Measurements from ENCODE around the gene S1PR1. TPM values are rescaled to one million over a fixed set of nuclear protein-coding genes. Genes with fewer than 3 reads are reported as not detected.
"Not testable (repeated sequence)": the region's sequence is repeated elsewhere in the genome, so short reads cannot be mapped to it uniquely, and the experiment has no call there.

The S1PR1 gene
- 222 and 234 TPM in 2 replicates for total RNA-seq

DNA sequence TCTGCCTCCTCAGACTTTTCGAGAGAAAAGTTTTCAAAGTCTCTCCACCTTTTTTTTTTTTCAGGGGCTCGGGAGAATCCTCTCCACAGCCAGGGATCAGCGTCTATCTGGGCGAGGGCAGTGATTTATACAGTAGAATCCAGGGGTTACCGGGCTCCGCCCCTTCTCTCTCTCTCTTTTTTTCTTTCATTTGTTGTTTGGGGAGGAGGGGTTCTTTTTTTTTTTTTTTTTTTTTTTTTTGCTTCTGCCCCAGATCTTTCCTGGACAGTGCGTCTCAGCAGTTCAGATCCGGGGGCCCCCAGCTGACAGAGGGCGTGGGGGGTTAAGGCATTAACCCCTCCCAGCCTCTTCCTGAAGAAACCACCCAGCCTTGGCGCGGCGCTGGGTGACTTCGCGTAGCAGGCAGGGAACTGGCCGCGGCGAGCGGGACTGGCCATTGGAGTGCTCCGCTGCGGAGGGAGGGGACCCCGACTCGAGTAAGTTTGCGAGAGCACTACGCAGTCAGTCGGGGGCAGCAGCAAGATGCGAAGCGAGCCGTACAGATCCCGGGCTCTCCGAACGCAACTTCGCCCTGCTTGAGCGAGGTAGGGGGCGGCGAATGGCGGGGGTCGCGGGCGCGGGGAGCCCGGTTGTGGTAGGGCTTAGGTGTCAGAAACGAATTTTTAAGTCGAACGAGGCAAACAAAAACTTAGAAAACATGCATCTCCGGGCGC, at the start of gene S1PR1:
S1PR1 (plus strand) TSS at position 504 of the 713 bp plus-strand sequence. CDS start 1,966 bp downstream, outside the sequence.
- DNase-seq (ENCODE audit: low read depth, low spot score): peak; percentile 90

DNA sequence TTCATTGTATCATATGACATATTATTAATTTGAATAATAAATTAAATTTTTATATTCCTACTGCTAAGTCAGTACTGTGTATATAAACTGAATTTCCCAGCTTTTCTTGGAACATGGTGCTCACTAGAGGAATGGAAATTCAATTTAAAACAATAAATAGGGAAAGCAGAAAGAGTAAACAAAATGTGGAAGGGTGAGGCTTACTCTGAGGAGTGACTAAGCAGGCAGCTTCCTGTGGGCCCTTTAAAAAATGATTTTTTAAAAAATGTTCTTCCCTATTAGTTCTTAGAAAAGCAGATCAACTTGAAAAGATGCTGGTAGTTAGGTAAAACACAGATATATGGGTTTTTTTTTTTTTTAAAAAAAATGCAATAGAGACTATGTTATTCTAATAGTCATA, 49.5 kb upstream of the S1PR1 start:
- no peak for DNase-seq (ENCODE audit: low read depth, low spot score)

DNA sequence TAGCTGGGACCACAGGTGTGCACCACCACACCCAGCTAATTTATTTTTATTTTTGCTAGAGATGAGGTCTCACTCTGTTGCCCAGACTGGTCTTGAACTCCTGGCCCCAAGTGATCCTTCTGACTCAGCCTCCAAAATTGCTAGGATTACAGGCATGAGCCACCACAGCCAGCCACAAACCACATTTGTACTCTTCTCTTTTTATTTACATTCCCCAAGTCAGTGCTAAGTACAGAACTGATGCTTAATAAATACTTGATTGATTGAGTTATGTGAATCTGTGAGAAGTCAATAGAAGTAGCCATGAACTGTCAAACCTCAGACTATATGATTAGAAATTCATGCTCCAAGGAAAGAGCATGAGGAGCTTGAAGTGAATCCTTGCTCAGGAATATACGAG, 48.5 kb upstream of the S1PR1 start:
- no peak for DNase-seq (ENCODE audit: low read depth, low spot score)

DNA sequence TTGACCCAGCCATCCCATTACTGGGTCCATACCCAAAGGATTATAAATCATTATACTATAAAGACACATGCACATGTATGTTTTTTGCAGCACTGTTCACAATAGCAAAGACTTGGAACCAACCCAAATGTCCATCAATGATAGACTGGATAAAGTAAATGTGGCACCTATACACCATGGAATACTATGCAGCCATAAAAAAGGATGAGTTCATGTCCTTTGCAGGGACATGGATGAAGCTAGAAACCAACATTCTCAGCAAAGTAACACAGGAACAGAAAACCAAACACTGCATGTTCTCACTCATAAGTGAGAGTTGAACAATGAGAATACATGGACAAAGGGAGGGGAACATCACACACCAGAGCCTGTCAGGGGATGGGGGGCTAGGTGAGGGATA, 47.9 kb upstream of the S1PR1 start:
- DNase-seq (ENCODE audit: low read depth, low spot score): not testable (repeated sequence)

DNA sequence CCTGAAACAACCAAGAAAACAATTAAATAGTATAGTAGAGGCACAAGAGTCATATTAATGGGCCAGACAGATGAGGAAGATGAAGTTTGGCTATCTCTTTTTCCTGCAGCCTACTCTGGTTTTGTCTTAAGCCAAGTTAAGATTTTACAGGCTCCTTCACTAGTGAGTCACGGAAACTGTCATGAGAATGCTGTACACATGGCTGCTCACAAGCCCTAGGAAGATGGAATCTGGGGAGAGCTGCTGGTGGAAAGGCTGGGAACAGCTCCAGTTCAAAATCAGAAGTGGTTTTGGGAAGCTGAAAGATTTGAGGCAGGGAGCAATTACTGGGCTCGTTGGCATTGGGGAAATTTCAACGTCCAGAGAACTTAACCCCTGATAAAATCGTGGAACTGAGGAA, 46.4 kb upstream of the S1PR1 start:
- DNase-seq (ENCODE audit: low read depth, low spot score): no peak

DNA sequence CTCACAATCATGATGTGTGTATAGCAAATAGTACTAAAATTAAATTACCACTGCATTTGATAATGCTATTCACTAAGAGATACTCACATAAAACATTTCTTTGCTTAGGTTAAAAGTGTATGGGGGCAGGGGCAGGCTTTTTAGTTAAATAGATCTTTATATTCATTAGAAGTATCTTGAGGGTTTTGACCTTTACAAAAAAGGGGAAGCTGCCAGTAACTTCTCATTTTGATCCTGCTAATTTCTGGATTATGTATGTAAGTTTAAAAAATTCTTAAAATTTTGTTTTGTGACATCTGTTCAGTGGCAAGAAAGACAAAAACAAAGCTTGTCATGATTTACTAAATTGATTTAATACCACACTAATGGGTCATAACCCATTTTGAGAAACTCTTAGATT, 45.8 kb upstream of the S1PR1 start:
- DNase-seq (ENCODE audit: low read depth, low spot score): no peak

DNA sequence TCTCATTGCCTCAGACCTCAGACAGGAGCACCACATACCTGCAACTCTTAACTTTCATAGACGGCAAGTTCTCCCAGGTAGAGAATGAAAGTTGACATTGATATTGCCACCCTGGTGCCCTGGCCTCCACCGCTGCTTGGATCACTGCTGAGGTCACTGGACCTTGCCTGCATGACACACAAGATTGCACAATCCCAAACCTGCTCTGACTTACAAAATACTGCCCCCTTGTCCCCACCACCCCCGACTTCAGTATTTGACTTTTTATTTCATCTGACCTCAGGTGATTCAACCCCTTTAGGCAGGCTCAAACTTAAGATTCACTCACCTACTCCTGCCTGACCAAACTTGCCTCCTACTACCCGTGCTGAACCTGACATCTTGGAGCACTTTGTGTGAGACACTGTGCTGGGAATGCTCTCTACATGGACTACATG, 43.1 kb upstream of the S1PR1 start:
- no peak for DNase-seq (ENCODE audit: low read depth, low spot score)

DNA sequence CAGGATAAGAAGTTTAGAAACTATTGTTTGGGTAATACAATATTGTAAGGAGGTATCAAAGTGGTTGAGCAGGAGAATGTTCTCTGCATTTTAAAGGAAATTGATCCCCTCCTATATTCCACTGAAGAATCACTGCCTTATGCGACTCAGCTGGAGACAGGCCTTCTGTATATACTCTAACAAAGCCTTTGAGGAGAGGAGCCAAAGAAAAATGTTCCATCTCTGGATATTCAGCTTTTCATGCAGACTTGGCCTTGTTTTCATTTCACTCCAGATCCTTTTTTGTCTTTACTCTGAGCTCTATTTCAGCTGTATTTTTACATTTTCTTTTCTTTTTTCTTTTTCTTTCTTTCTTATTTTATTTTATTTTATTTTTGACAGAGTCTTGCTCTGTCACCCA, 42.1 kb upstream of the S1PR1 start:
- no peak for DNase-seq (ENCODE audit: low read depth, low spot score)

DNA sequence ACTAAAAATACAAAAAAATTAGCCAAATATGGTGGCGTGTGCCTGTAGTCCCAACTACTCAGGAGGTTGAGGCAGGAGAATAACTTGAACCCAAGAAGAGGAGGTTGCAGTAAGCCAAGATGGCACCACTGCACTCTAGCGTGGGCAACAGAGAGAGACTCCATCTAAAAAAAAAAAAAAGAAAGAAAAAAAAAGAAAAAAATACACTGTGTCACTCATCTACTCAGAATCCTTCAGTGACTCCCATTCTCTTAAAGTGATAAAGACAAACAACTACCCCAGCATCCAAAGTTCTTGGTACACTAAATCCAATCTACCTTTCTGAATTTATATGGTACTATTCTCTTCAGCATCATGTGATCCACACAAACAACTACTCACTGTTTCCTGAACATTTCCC, 40.2 kb upstream of the S1PR1 start:
- DNase-seq (ENCODE audit: low read depth, low spot score): no peak

DNA sequence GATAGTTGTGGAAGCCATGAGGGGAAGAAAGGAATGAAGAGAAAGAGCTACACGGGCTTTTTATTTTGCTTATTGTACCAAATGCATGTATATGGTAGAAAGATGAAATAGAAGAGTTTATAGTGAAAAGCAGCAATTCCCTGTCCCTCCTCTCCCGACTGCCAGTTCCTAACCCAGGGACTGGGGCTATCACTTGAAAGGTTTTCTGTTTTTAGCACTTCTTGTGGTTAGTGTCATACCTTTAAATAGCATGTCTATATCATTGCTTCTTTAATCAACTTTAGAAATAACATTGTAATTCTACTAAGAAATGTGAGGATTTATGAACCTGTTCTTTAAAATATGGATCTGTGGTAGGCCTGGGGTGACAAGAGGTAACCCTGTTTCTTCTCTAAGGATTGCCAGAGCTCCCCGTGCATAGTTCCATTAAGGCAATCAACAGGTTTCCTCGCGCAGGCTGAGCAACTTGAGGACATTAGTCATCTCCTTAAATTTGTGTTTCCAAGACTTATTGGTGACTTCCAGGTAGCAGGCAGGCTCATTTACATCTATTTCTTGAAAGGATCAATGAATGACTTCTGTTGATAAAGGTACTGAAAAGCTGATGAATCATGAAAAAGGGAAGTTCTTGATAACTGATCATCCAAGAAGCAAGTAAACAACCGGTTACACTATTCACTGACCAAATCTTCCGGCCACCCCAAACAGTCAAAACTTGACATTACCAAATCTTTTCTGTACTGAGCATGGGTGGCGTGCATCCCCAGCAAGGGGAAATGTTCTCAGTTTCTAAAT, 37.8 kb upstream of the S1PR1 start:
- no peak for DNase-seq (ENCODE audit: low read depth, low spot score)

DNA sequence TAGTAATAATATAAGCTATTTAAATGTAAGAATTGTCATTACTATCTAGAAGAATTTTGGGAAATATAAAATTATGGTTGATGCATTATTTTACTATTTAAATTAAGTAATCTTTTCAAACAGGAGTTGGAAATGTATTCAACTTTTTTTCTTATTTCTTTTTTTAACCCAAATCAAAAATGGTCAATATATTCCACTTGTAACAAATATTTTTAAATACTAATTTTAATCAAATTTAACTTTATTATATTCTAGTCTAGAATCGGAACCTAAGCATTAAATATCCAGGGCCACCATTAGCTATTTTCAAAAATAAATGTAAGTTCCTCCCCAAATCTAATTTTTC, 37.2 kb upstream of the S1PR1 start:
- no peak for DNase-seq (ENCODE audit: low read depth, low spot score)

DNA sequence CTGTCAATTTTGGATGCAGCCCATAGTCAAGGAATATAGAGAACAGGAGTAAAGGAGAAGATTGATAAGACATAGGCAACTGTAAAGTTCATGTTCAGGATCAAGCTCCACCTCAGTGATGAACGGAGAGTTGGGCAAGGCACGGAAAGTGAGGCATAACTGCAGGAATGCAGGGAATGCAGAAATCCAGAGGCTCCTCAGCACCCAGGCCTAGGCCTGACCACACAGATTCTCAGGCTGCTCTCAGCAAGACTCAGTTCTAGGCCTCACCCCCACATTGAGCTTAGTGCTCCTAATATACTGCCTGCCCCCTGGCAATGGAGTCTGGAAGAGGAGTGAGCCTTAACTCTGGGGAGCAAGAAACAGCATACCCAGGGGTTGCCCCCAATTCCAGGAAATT, 36.3 kb upstream of the S1PR1 start:
- DNase-seq (ENCODE audit: low read depth, low spot score): no peak

DNA sequence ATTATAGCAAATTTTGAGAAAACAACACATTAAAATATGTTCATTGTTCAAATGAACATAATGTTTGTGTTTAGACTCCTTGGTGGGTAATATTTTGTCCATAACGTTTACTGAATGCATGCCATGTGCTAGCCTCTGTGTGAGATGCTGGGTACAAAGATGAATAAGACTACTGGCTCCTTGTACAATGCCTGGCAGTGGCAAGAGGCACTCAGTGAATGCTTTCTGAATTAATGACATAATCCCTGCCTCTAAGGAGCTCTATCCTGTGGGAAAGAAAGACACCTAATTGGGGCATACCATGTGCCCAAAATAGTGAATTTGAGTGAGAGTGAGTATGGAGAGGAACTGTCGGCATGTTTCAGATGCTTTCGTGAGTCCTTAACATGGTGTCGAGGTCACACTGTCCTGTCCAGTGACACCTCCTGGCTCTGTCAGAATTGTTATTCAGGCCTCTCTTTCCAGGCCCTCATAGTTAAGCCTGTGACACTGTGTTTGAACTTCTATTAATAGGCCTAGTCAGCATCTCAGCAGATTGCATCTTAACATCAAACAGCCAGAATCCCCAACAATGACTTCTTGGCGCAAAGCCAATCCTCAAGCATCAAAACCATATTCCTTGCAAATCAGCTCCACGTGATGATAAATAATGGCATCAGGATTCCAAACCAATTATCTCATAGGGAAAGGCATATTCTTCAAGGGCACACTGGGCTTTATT, 32.8 kb upstream of the S1PR1 start:
- DNase-seq (ENCODE audit: low read depth, low spot score): no peak

DNA sequence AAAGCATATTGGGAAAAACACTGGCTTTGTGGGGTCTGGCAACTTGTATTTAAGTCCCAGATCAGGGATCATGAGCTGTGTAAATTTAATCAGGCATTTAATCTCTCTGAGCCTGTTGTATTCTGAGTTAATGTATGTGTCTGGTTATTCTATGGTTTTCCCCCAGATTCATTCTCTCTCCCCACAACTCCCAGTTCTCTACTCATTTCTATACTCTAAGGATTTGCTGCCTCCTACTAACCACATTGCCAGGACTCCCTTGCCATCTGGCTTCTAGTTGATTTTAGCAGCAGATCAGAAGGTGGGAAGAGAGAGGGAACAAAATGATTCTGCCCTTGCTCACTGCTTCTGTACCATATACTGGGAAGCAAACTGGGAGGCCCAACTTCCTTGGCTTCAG, 31.4 kb upstream of the S1PR1 start:
- no peak for DNase-seq (ENCODE audit: low read depth, low spot score)

DNA sequence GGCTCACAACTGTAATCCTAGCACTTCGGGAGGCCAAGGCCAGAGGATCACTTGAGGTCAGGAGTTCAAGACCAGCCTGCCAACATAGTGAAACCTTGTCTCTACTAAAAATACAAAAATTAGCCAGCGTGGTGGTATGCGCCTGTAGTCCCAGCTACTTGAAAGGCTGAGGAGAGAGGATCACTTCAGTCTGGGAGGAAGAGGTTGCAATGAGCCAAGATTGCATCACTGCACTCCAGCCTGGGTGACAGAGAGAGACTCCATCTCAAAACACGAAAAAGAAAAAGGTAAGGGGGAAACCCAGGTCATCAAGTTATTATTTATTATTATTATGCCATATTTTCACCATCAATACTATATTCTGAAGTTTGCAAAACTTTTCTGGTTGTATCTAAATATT, 30.7 kb upstream of the S1PR1 start:
- not testable (repeated sequence) for DNase-seq (ENCODE audit: low read depth, low spot score)

DNA sequence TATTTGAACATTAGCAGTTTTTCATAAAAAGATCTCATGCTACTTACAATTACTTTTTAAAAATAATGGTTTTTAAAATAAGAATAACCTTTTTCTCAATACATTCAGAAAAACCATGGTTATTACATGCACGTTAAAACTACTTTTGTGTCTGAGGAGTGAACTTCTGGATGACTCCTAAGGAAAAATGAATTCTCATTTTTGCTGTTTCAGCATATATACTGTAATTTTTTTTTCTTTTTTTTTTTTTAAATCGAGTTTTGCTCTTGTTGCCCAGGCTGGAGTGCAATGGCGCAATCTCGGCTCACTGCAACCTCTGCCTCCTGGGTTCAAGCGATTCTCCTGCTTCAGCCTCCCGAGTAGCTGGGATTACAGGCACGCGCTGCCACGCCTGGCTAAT, 29.5 kb upstream of the S1PR1 start:
- not testable (repeated sequence) for DNase-seq (ENCODE audit: low read depth, low spot score)

DNA sequence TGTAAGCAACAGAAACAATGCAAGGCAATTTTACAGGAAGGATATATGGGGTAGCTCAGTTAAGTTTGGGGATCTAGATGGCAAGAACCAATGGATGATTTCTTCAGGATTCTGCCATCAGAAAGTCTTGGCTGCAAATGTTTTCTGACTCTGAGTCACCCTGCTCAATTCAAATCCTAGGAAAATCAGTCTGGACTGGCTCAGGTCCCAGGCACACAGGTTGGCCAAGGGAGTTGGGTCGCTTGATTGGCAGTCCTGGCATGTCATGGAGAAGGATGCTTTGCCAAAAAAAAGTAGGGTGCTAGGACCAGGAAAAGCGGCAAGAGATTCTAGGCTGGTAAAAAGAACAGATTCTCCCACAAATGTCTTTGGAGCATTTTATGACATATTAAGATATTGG, 28.9 kb upstream of the S1PR1 start:
- DNase-seq (ENCODE audit: low read depth, low spot score): no peak

DNA sequence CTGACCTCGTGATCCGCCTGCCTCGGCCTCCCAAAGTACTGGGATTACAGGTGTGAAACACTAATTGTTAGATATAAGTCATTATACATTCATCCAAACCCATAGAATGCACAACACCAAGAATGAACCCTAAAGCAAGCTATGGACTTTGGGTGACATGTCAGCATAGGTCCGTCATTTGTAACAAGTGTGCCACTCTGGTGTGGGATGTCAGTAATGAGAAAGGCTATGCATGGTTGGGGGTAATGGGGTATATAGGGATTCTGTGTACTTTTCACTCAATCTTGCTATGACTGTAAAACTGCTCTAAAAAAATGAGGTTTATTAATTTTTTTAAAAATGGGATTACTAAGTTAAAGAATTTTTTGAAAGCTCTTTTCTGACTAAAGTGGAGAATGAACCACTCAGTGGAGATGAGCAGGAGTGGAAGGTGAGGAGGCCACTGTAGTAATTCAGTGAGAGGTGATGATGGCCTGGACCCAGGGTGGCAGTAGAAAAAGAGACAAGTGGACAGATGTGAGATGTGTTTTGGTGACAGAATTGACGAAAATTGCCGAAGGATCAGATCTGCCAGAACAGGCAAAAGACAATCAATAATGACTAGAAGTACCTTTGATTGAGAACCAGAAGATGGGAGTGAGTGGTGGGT, 21.3 kb upstream of the S1PR1 start:
- no peak for DNase-seq (ENCODE audit: low read depth, low spot score)

DNA sequence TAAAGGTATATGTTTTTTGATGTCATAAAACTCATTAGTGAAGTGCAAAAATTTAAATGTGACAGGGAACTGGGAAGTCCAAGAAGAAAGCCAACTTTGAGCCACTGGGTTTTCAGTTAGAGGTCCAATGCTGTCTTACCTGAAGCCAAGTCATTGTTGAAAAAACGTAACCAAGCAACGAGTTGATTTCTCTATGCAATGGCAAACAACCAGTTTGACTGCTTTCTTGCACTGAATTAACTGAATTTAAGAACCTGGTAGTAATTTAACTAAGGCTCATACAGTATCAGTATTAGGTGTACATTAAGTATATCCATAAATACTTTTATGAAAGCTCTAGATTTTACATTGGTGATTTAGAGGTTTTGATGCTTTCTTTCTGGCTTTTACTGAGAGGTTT, 20.2 kb upstream of the S1PR1 start:
- no peak for DNase-seq (ENCODE audit: low read depth, low spot score)

DNA sequence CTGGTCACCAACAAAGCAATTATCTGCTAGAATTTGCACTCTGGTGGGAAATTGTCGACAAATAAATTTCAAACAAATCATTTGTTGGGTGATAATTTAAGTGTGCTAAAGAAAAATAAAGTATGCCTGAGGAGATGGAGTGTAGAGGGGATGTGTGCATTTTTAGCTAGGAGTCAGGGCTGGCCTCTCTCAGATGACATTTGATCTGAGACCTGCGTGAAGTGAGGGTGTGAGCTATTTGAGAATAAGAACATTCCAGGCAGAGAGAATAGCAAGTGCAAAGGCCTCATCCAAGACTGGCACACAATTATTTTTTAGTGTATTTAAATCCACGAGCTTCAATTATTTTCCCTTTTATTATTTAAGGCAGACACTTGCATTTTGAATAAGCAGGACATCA, 19.7 kb upstream of the S1PR1 start:
- no peak for DNase-seq (ENCODE audit: low read depth, low spot score)

DNA sequence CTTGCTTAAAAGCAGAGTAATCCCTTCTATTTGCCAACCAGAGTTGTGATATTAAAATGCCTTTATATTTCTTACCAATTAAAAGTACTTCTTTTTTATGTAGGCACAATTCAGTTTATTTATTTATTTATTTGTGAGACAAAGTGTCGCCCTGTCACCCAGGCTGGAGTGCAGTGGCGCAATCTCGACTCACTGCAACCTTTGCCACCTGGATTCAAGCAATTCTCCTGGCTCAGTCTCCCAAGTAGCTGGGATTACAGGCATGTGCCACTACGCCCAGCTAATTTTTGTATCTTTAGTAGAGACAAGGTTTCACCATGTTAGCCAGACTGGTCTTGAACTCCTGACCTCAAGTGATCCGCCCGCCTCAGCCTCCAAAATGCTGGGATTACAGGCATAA, 17.9 kb upstream of the S1PR1 start:
- not testable (repeated sequence) for DNase-seq (ENCODE audit: low read depth, low spot score)
